ENCODE measurements around the gene PRKCE.
"Not testable (repeated sequence)": the region's sequence is repeated elsewhere in the genome, so short reads cannot be mapped to it uniquely, and the experiment has no call there.

PRKCE gene

DNA sequence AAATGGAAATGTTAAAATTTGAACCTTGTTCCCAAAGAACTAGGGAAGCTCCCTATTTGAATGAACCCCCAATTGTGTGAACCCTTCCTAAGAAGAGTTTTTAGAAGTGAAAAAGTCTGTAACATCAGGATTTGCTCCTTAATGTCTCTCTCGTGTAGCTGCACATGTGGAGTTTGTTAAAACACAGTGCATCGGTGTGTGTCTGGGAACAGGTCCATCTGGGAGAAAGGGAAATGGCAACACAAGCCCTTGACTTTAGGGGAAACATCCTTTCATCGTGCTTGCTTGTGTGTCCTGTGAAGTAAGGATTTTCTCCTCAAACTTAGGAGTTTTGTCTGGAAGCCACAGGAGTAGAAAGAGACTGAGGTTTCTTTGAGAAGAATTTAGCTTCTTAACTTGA lies 203.9 kb downstream of the PRKCE start:
- Histone ChIP-seq H3K36me3 (ENCODE audit: control insufficient read depth, insufficient read depth, low read length) (no peaks in the 10 kb centered on the region), H3K4me3 (ENCODE audit: insufficient read depth, low read depth, low read length) (no peak overlapping the region), H3K9me3 (ENCODE audit: control insufficient read depth, low read length) (no peaks in the 10 kb centered on the region), H3K4me1 (ENCODE audit: control insufficient read depth, insufficient read depth, low read length) (peaks cover 5% of the 10 kb centered on the region), H3K27ac (ENCODE audit: insufficient read depth, low read depth, low read length, poor library complexity, severe bottlenecking) (no peak overlapping the region), H3K27me3 (ENCODE audit: control insufficient read depth, insufficient read depth, low read length, poor library complexity, severe bottlenecking) (no peaks in the 10 kb centered on the region)
- 85 to 94% methylated on average over 3 of the region's 3 CpGs for WGBS, 2 experiments

DNA sequence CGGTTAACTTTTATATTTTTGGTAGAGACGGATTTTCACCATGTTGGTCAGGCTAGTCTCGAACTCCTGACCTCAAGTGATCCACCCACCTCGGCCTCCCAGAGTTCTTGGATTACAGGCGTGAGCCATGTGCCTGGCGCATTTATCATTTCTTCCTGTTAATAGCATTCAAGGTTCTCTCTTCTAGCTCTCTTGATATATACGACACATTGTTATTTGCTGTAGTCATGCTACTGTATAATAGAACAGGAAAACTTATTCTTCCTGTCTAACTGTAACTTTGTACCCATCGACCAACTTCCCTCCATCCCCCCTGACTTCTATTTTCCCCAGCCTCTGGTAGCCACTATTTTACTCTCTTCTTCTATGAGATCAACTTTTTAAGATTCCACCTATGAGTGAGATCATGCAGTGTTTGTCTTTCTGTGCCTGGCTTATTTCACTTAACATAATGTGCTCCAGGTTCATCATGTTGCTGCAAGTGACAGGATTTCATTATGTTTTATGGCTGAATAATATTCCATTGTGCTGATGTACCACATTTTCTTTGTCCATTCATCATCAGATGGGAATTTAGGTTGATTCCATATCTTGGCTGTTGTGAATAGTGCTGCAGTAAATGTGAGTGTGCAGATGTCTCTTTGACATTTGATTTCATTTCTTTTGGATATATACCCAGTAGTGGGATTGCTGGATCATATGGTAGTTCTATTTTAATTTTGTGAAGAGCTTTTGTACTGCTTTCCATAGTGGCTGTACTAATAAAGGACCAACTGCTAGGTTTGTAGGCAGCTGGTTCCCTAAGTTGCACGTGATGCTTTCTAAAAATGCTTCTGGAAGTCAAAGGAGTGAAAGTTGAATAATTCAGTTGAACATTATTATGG lies 205.2 kb downstream of the PRKCE start:
- Histone ChIP-seq H3K27ac (ENCODE audit: insufficient read depth, low read depth, low read length, poor library complexity, severe bottlenecking) (no peak overlapping the region), H3K9me3 (ENCODE audit: control insufficient read depth, low read length) (no peaks in the 10 kb centered on the region), H3K36me3 (ENCODE audit: control insufficient read depth, insufficient read depth, low read length) (no peaks in the 10 kb centered on the region), H3K4me1 (ENCODE audit: control insufficient read depth, insufficient read depth, low read length) (peaks cover 15% of the 10 kb centered on the region), H3K4me3 (ENCODE audit: insufficient read depth, low read depth, low read length) (no peak overlapping the region), H3K27me3 (ENCODE audit: control insufficient read depth, insufficient read depth, low read length, poor library complexity, severe bottlenecking) (no peaks in the 10 kb centered on the region)
- WGBS, 2 experiments: 93 to 94% methylated on average over 9 of the region's 9 CpGs

DNA sequence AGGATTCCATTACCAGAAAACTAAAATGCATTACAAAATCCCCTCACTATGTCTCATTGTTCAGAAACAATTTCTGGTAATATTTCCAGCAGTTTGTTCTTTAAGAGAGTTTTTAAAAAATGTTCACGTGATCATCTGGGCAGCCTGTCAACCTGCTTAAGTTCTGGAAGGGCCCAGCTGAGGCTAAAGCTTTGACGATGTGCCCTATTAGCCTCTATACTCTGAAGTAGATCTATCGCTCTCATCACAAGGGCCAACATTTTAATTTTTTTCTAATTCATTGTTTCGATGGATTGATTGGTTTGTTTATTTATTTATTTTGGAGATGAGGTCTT lies 205.8 kb downstream of the PRKCE start:
- H3K36me3 ChIP-seq (ENCODE audit: control insufficient read depth, insufficient read depth, low read length): no peaks in the 10 kb centered on the region
- 93 to 96% methylated on average over 4 of the region's 4 CpGs for WGBS, 2 experiments
- H3K4me1 ChIP-seq (ENCODE audit: control insufficient read depth, insufficient read depth, low read length): peaks cover 15% of the 10 kb centered on the region
- no peak overlapping the region for H3K4me3 ChIP-seq (ENCODE audit: insufficient read depth, low read depth, low read length)
- H3K27ac ChIP-seq (ENCODE audit: insufficient read depth, low read depth, low read length, poor library complexity, severe bottlenecking): no peak overlapping the region
- no peaks in the 10 kb centered on the region for H3K9me3 ChIP-seq (ENCODE audit: control insufficient read depth, low read length)
- H3K27me3 ChIP-seq (ENCODE audit: control insufficient read depth, insufficient read depth, low read length, poor library complexity, severe bottlenecking): no peaks in the 10 kb centered on the region

DNA sequence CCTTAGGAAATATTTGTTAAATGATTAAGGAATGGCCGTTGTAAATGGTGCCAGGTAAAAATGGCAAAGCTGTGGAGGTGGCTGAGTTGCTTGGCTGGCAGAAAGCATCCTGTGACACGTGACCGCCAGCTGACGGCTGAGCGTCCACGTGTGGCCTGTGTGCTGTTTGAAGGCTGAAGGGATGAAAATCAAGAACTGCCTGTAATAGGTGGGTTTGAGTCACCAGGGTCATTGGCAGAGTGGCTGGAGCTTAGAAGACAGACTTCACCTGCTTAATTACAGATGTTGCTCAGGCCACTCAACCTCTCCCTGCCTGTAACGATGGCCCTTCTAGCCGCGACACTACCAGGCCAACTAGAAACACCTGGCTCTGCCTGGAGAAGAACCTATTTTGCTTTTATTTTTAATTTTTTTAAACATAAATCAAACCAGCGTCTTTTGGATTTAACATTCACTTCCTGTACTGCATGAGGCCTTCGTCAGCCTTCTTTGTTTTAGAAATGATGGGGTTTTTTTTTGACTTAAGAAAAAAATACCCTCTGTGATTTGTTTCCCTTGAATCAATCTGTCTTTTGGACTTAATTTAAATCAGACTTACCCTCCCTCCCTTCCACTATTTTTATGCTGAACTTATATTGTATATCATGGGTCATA lies 206.5 kb downstream of the PRKCE start:
- H3K4me1 ChIP-seq (ENCODE audit: control insufficient read depth, insufficient read depth, low read length): peaks cover 15% of the 10 kb centered on the region
- WGBS, 2 experiments: 95 to 96% methylated on average over 9 of the region's 11 CpGs
- no peaks in the 10 kb centered on the region for H3K27me3 ChIP-seq (ENCODE audit: control insufficient read depth, insufficient read depth, low read length, poor library complexity, severe bottlenecking)
- H3K4me3 ChIP-seq (ENCODE audit: insufficient read depth, low read depth, low read length): no peak overlapping the region
- no peaks in the 10 kb centered on the region for H3K36me3 ChIP-seq (ENCODE audit: control insufficient read depth, insufficient read depth, low read length)
- no peak overlapping the region for H3K27ac ChIP-seq (ENCODE audit: insufficient read depth, low read depth, low read length, poor library complexity, severe bottlenecking)
- no peaks in the 10 kb centered on the region for H3K9me3 ChIP-seq (ENCODE audit: control insufficient read depth, low read length)

DNA sequence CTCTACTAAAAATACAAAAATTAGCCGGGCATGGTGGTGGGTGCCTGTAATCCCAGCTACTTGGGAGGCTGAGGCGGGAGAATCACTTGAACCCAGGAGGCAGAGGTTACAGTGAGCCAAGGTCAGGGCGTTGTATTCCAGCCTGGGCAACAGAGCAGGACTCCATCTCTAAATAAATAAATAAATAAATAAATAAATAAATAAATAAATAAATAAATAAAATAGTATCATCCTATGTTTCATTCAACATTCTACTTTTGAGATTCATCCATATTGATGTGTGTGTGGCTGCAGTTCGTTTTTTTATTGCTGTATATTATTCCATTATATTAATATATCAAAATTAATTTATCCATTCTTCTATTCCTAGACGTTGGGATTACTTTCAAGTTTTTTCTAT lies 207.4 kb downstream of the PRKCE start:
- H3K4me1 ChIP-seq (ENCODE audit: control insufficient read depth, insufficient read depth, low read length): peaks cover 15% of the 10 kb centered on the region
- H3K27me3 ChIP-seq (ENCODE audit: control insufficient read depth, insufficient read depth, low read length, poor library complexity, severe bottlenecking); H3K36me3 ChIP-seq (ENCODE audit: control insufficient read depth, insufficient read depth, low read length); H3K4me3 ChIP-seq (ENCODE audit: insufficient read depth, low read depth, low read length); H3K9me3 ChIP-seq (ENCODE audit: control insufficient read depth, low read length); H3K27ac ChIP-seq (ENCODE audit: insufficient read depth, low read depth, low read length, poor library complexity, severe bottlenecking): not testable (repeated sequence)
- 94 to 95% methylated on average over 2 to 3 of the region's 5 CpGs for WGBS, 2 experiments

DNA sequence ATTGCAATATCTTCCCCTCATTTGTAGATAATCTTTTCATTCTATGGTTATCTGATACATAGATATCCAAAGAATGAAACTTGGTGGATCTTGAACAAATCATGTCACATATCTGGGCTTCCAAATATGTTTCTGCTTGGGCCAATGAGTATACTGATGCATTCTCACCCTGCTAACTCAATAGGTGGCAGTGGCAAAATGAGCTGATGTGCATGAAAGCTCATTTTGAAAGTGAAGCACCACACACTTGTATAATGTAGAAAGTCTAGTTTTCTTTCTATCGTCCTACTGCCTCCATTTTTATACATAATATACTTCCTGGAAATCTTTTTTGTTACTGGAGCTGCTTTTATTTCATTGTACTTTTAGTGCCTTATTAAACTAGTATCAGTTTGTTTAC lies 208.2 kb downstream of the PRKCE start:
- Histone ChIP-seq H3K27me3 (ENCODE audit: control insufficient read depth, insufficient read depth, low read length, poor library complexity, severe bottlenecking) (no peaks in the 10 kb centered on the region), H3K4me3 (ENCODE audit: insufficient read depth, low read depth, low read length) (no peak overlapping the region), H3K36me3 (ENCODE audit: control insufficient read depth, insufficient read depth, low read length) (no peaks in the 10 kb centered on the region), H3K27ac (ENCODE audit: insufficient read depth, low read depth, low read length, poor library complexity, severe bottlenecking) (no peak overlapping the region), H3K9me3 (ENCODE audit: control insufficient read depth, low read length) (no peaks in the 10 kb centered on the region), H3K4me1 (ENCODE audit: control insufficient read depth, insufficient read depth, low read length) (peaks cover 15% of the 10 kb centered on the region)
- WGBS, 2 experiments: no CpG with 5 or more reads among the region's 1 CpG

DNA sequence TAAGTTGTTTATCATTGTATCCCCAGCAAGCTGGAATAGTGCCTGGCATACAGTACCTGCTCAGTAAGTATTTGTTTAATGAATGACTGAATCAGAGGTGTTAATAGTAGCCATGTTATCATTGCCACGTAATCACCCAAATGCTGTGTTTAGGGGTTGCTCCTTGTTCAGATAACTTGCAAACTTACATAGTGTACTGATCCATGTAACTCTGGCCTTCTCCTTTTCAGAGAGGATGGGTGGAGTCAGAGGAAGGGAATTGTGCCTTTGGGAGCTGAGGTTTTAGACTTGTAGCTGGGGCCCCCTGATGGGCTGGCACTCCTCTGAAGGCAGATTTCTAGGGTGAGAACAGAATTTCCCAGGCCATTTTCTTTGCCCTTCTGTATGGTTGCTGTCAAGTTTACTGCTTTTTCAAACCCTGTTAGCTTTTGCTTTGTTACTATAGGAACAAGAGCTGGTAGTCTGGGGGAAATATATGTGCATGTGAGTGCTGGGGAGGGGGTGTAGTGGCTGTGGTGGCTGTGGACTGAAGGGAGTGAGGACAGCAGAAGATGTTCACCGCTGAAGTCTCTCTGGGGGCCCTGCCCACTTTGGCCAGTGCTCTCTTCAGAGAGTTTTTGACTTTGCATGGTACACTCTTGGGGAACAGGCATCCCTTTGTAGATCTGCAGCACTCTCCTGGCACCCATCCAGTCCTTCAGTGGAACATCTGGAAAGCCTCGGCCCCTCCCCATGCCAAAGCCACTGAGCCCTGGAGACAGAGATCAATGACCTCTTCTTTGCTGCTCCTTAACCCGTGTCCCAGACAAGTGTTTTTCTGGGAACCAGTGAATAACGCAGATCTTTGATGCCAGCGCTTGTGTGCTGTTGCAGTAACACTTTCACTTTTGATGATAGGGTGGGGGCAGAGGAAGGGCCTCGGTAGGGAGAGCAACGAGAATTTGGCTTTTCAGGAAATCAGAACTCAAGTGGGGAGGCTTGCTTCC lies 209.0 kb downstream of the PRKCE start:
- WGBS, 2 experiments: 81 to 85% methylated on average over 8 of the region's 8 CpGs
- no peak overlapping the region for H3K27ac ChIP-seq (ENCODE audit: insufficient read depth, low read depth, low read length, poor library complexity, severe bottlenecking)
- H3K9me3 ChIP-seq (ENCODE audit: control insufficient read depth, low read length): no peaks in the 10 kb centered on the region
- no peaks in the 10 kb centered on the region for H3K27me3 ChIP-seq (ENCODE audit: control insufficient read depth, insufficient read depth, low read length, poor library complexity, severe bottlenecking)
- H3K36me3 ChIP-seq (ENCODE audit: control insufficient read depth, insufficient read depth, low read length): no peaks in the 10 kb centered on the region
- no peak overlapping the region for H3K4me3 ChIP-seq (ENCODE audit: insufficient read depth, low read depth, low read length)
- H3K4me1 ChIP-seq (ENCODE audit: control insufficient read depth, insufficient read depth, low read length): peaks cover 15% of the 10 kb centered on the region

DNA sequence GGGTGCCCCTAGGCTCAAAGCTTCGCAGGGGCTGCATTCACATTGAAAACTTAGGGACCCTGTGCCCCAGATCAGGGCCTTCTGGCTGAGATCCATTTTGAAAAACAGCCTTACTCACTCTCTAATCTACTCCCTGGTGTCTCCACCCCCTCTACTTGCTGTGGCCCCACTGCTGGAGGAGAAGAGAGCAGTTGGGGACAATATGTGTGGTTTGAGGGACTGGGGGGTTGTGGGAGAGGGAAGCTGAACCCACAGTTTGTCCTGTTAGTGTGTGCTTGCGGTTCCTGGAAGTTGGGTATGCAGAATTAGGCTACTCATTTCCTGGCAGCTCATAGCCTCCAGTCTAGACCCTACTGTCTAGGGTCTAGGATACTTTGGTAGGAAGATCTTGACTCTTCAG lies 211.4 kb downstream of the PRKCE start:
- Histone ChIP-seq H3K9me3 (ENCODE audit: control insufficient read depth, low read length) (no peaks in the 10 kb centered on the region), H3K27me3 (ENCODE audit: control insufficient read depth, insufficient read depth, low read length, poor library complexity, severe bottlenecking) (no peaks in the 10 kb centered on the region), H3K36me3 (ENCODE audit: control insufficient read depth, insufficient read depth, low read length) (no peaks in the 10 kb centered on the region), H3K4me3 (ENCODE audit: insufficient read depth, low read depth, low read length) (no peak overlapping the region), H3K4me1 (ENCODE audit: control insufficient read depth, insufficient read depth, low read length) (peaks cover 15% of the 10 kb centered on the region), H3K27ac (ENCODE audit: insufficient read depth, low read depth, low read length, poor library complexity, severe bottlenecking) (no peak overlapping the region)
- WGBS, 2 experiments: 90 to 96% methylated on average over 2 of the region's 2 CpGs

DNA sequence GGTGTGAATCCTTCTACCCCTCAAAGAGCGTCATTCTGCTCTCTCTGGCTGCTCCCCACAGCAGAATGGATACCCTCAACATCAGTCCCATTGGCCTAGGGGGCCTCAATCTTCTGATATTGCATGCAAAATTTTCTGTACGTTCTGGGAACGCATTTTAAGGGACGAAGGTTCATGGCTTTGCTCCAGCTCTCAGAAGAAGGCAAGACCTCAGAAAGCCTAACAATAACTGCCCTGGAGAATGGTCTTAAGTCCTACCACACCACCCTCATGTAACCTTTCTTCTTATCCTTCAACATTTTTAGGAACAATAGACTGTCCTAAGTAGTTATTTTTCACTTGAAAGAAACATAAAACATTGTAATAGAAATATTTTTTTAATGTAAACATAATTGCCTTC lies 212.6 kb downstream of the PRKCE start:
- no peak overlapping the region for H3K27ac ChIP-seq (ENCODE audit: insufficient read depth, low read depth, low read length, poor library complexity, severe bottlenecking)
- H3K9me3 ChIP-seq (ENCODE audit: control insufficient read depth, low read length): no peaks in the 10 kb centered on the region
- H3K36me3 ChIP-seq (ENCODE audit: control insufficient read depth, insufficient read depth, low read length): no peaks in the 10 kb centered on the region
- H3K4me1 ChIP-seq (ENCODE audit: control insufficient read depth, insufficient read depth, low read length): peaks cover 15% of the 10 kb centered on the region
- H3K27me3 ChIP-seq (ENCODE audit: control insufficient read depth, insufficient read depth, low read length, poor library complexity, severe bottlenecking): no peaks in the 10 kb centered on the region
- no peak overlapping the region for H3K4me3 ChIP-seq (ENCODE audit: insufficient read depth, low read depth, low read length)
- WGBS, 2 experiments: 97 to 98% methylated on average over 4 of the region's 4 CpGs

DNA sequence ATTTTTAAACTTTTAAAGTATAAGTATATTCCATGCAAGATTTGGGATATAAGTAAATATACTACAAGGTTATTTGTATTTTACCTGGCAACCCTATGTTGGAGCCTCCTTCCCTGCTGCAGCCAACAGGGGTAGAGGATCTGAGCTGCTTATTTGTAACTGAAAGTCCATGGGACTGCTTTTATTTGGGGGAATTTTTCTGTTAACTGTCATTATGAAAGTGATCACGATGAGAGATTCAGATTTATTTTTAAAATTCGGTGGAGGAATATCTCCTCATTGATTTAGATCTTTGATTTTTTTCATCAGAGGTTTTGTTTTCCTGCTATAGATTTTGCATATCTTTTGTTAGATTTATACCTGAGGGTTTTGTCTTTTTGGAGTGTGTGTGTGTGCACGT lies 215.9 kb downstream of the PRKCE start:
- H3K4me3 ChIP-seq (ENCODE audit: insufficient read depth, low read depth, low read length): no peak overlapping the region
- 91 to 95% methylated on average over 3 of the region's 3 CpGs for WGBS, 2 experiments
- no peaks in the 10 kb centered on the region for H3K27me3 ChIP-seq (ENCODE audit: control insufficient read depth, insufficient read depth, low read length, poor library complexity, severe bottlenecking)
- no peak overlapping the region for H3K27ac ChIP-seq (ENCODE audit: insufficient read depth, low read depth, low read length, poor library complexity, severe bottlenecking)
- H3K4me1 ChIP-seq (ENCODE audit: control insufficient read depth, insufficient read depth, low read length): peaks cover 5% of the 10 kb centered on the region
- H3K9me3 ChIP-seq (ENCODE audit: control insufficient read depth, low read length): no peaks in the 10 kb centered on the region
- H3K36me3 ChIP-seq (ENCODE audit: control insufficient read depth, insufficient read depth, low read length): no peaks in the 10 kb centered on the region

Measured in ectodermal cell (in vitro differentiated cells).